ENCODE measurements around the gene CCDC70. TPM values are rescaled to one million over a fixed set of nuclear protein-coding genes. Genes with fewer than 3 reads are reported as not detected.
A peak's percentile ranks its signal among the peaks of the same experiment; 100 is the strongest.

Gene CCDC70
- total RNA-seq, 1 experiment from 2014 or later: not detected

DNA sequence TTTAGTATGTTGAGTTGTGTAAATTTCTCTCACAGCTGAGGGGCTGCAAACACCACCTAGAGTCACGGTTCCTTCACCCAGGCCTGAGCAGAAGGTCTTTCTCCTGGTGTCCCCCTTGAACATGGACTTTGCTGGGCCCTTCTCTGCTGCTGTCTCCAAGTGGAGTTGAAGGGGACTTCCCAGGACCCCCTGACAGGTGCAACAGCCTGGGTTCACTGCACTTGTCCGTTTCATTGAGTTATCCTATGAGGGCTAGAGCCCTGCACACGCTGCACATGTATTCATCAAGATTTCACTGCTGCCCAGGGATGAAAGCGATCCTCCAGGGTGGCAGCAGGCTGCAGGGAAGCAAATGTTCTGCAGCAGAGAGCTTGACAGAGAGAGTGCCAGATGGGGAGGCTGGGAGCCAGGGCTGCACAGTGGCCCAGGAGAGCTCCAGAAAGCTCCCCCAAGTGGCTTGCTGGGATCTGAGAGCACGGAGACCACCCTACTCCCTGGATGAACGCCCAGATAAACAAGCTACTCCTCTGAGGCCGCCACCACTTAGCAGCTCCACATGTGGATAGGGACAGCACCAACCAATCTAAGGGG, 27.1 kb upstream of the CCDC70 start:
- intact Hi-C loops (cut with micrococcal nuclease): no loop called here
- CTCF ChIA-PET: no interaction called here
- POLR2A ChIA-PET (ENCODE audit: unreplicated experiment): interaction anchor here (0.5 kb wide), 1 partner anchor 37 kb away, joined by 3 read pairs; no protein-coding TSS in a partner anchor
- ATAC-seq: no peak
- no peaks in the 10 kb centered on the region for H3K36me3 ChIP-seq (ENCODE audit: low read depth, low read length)
- H3K4me2 ChIP-seq (ENCODE audit: low read length): no peak overlapping the region
- H3K9ac ChIP-seq (ENCODE audit: low read length): no peak overlapping the region
- H3K27me3 ChIP-seq (ENCODE audit: low read length): no peaks in the 10 kb centered on the region
- no TSS peak for BruUV-seq (replicated peaks)
- no peaks in the 10 kb centered on the region for H3K9me3 ChIP-seq (ENCODE audit: low read length)
- no peak overlapping the region for H3K4me3 ChIP-seq (ENCODE audit: low read length)
- TF ChIP-seq EZH2 (IDR thresholded peaks at IDR 0.05; ENCODE audit: low read length, unreplicated experiment): no peak
- no peak for TF ChIP-seq EZH2phosphoT487 (IDR thresholded peaks at IDR 0.05; ENCODE audit: borderline replicate concordance, low read length)
- no peak for TF ChIP-seq CTCF (conservative IDR thresholded peaks at IDR 0.05; ENCODE audit: low read depth, low read length)
- DNase-seq: no peak
- no peak overlapping the region for H3K27ac ChIP-seq (ENCODE audit: low read length)
- H3K9me2 ChIP-seq (replicated peaks; ENCODE audit: low read length): no peaks in the 10 kb centered on the region
- H3K4me1 ChIP-seq (ENCODE audit: insufficient read depth, low read length): no peaks in the 10 kb centered on the region
- H3F3A ChIP-seq (ENCODE audit: low read length, unreplicated experiment): no peaks in the 10 kb centered on the region
- H2AFZ ChIP-seq (ENCODE audit: low read length): no peak overlapping the region
- no peaks in the 10 kb centered on the region for H4K20me1 ChIP-seq (ENCODE audit: low read length)
- no peaks in the 10 kb centered on the region for H3K79me2 ChIP-seq (ENCODE audit: low read length)

- POLR2A ChIA-PET (ENCODE audit: unreplicated experiment): no interaction called here
- Histone ChIP-seq H3K79me2 (ENCODE audit: low read length) (no peaks in the 10 kb centered on the region), H3K36me3 (ENCODE audit: low read depth, low read length) (no peaks in the 10 kb centered on the region), H3K27ac (ENCODE audit: low read length) (no peak overlapping the region), H3K9me2 (replicated peaks; ENCODE audit: low read length) (no peaks in the 10 kb centered on the region), H3K9ac (ENCODE audit: low read length) (no peak overlapping the region), H3K9me3 (ENCODE audit: low read length) (no peaks in the 10 kb centered on the region), H3K27me3 (ENCODE audit: low read length) (no peaks in the 10 kb centered on the region), H3K4me1 (ENCODE audit: insufficient read depth, low read length) (no peaks in the 10 kb centered on the region), H4K20me1 (ENCODE audit: low read length) (no peaks in the 10 kb centered on the region), H3K4me3 (ENCODE audit: low read length) (no peak overlapping the region), H3K4me2 (ENCODE audit: low read length) (no peak overlapping the region), H2AFZ (ENCODE audit: low read length) (no peak overlapping the region), H3F3A (ENCODE audit: low read length, unreplicated experiment) (no peaks in the 10 kb centered on the region)
- no TSS peak for BruUV-seq (replicated peaks)
- no peak for ATAC-seq
- TF ChIP-seq CTCF (conservative IDR thresholded peaks at IDR 0.05; ENCODE audit: low read depth, low read length) (no peak), EZH2 (IDR thresholded peaks at IDR 0.05; ENCODE audit: low read length, unreplicated experiment) (no peak), EZH2phosphoT487 (IDR thresholded peaks at IDR 0.05; ENCODE audit: borderline replicate concordance, low read length) (no peak)
- CTCF ChIA-PET: no interaction called here
- no peak for DNase-seq
- intact Hi-C loops (cut with micrococcal nuclease): no loop called here
Observed at GRCh38 chr13:51837016-51837415, 24.8 kb upstream of the CCDC70 start.

DNA sequence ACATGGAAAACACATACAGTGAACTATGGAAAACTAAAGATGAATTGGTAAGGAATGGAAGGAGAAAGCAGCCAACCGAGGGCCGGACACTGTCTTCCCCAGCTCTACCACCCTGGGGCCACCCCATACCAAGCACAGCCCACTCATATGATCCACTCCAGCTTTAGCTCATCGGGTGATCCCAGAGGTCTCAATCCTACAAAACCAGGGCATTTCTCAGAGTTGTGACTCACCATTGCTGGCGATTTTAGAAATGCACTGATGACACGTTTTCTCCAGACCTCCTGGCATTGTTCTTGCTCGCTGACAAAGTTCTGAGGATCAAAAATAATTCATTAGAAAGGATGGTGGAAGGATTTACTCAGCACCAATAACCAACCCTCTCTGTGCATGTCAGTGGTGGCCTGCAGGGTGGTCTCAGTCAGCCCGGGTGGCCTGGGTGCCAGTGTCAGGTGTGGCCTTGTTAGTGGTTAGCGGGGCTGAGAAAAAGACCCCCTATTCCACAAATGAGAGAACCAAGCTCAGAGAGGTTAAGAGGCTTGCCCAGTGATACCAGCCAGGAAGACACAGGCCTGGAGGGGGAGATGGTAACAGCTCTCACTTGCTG, 23.4 kb upstream of the CCDC70 start:
- no peak overlapping the region for H2AFZ ChIP-seq (ENCODE audit: low read length)

More for the DNA sequence above, 23.4 kb upstream of the CCDC70 start:
- BruUV-seq (replicated peaks): no TSS peak
- Histone ChIP-seq H3K4me3 (ENCODE audit: low read length) (no peak overlapping the region), H4K20me1 (ENCODE audit: low read length) (no peaks in the 10 kb centered on the region), H3K4me1 (ENCODE audit: insufficient read depth, low read length) (no peaks in the 10 kb centered on the region), H3K79me2 (ENCODE audit: low read length) (no peaks in the 10 kb centered on the region), H3K9me2 (replicated peaks; ENCODE audit: low read length) (no peaks in the 10 kb centered on the region), H3K27ac (ENCODE audit: low read length) (no peak overlapping the region), H3K9me3 (ENCODE audit: low read length) (no peaks in the 10 kb centered on the region), H3K4me2 (ENCODE audit: low read length) (no peak overlapping the region), H3K36me3 (ENCODE audit: low read depth, low read length) (no peaks in the 10 kb centered on the region), H3K27me3 (ENCODE audit: low read length) (no peaks in the 10 kb centered on the region), H3K9ac (ENCODE audit: low read length) (no peak overlapping the region), H3F3A (ENCODE audit: low read length, unreplicated experiment) (no peaks in the 10 kb centered on the region)
- ChIA-PET CTCF (no interaction called here), POLR2A (ENCODE audit: unreplicated experiment) (no interaction called here)
- DNase-seq (peak; percentile 16), ATAC-seq (no peak)
- intact Hi-C loops (cut with micrococcal nuclease): no loop called here
- TF ChIP-seq CTCF (conservative IDR thresholded peaks at IDR 0.05; ENCODE audit: low read depth, low read length) (no peak), EZH2 (IDR thresholded peaks at IDR 0.05; ENCODE audit: low read length, unreplicated experiment) (no peak), EZH2phosphoT487 (IDR thresholded peaks at IDR 0.05; ENCODE audit: borderline replicate concordance, low read length) (no peak)
